GM21528 (cell line): ENCODE results near the gene STAM.
"Not testable (repeated sequence)": the region's sequence is repeated elsewhere in the genome, so short reads cannot be mapped to it uniquely, and the experiment has no call there.

ENCODE experiments used
- ATAC-seq: cut with Tn5 transposase; IDR thresholded peaks from one replicate; pipeline ENCODE4 v1.9.1; 2021; ENCODE audit warnings: mild to moderate bottlenecking, moderate library complexity; ENCODE audit not compliant: unreplicated experiment, low FRiP score

The STAM gene

DNA sequence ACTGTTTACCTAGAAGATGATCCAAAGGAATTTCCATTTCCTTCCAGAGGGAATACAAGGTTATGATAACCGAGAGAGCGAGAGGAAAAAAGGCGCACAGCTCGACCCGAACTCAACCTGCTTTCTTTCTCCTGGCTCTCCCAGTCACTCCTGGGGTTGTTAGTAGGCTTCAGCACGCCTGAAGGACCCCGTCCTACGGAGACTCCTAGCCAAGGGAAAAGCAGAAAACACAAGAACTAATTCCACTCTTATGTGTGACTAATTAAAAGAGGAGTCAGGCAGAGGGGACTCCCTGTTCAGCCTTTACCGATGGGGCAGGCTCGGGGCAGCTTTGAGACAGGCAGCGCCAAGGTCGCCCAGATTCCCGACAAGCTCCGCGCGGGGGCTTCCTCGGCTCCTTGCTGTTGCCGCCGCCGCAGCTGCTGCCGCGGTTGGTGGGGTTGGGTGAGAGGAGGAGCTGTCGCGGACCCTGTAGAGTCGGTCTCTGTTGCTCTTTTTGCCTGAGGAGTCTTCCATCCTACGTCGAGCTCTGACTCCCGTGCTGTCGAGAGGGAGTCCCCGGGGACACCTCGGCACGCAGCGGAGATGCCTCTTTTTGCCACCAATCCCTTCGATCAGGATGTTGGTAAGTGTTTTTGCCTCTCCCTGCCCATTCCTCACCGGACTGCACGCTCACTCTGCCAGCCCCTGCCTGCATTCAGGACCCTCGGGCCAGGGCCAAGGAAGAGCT lies at the start of gene STAM:
Gene STAM (plus strand): TSS at position 397 of the 730 bp plus-strand sequence. CDS start 189 bp downstream, at position 586.
- peak; percentile 93 for ATAC-seq

- no peak for ATAC-seq
Observed at GRCh38 chr10:17597386-17597785, 46.6 kb upstream of the STAM start.

- ATAC-seq, result no peak
Observed at GRCh38 chr10:17599089-17599488, 44.9 kb upstream of the STAM start.

DNA sequence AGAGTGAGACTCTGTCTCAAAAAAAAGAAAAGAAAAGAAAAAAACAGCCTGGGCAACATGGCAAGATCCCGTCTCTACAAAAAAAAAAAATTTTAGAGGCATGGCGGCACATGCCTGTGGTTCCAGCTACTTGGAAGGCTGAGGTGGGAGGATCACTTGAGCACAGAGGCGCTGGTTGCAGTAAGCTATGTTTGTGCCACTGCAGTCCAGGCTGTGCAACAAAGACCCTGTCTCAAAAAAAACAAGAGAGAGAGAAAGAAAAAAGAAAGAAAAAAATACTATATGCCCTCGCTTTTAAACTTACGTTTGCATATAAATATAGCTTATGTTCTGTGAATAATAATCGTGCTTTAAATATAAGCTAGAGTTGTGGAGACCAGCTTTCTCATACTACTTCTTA lies 38.0 kb upstream of the STAM start:
- no peak for ATAC-seq

GRCh38 chr10:17606547-17607040 lies 37.4 kb upstream of the STAM start:
- no peak for ATAC-seq

- ATAC-seq, result no peak
Observed at GRCh38 chr10:17607060-17607459, 36.9 kb upstream of the STAM start.

DNA sequence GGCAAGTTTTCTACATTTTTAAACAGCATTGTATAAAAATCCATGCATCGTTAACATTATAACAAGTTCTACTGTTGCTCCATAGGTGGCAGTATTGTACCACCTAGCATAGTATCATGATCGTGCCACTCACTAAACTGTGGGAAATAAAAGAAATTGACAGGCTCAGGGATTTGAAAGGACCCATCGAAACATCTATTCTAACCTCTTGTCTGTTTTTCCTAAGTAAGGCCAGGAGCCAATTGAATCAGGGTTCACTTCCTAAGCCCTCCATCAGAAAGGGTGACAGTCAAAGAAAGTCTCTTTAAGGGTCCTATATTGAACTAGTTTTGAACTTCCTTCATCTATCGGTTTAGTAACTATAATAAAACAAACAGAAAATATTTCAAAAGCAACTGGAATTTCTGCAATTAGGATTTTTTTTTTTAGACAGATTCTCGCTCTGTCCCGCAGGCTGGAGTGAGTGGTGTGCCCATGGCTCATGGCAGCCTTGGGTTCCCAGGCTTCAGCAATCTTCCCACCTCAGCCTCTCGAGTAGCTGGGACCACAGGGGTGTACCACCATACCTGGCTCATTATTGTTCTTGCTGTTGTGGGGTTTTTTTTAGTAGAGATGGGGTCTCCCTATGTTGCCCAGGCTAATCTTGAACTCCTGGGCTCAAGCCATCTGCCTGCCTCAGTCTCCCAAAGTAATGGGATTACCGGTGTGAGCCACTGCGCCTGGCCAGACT lies 36.2 kb upstream of the STAM start:
- ATAC-seq, result peak; percentile 79

GRCh38 chr10:17609523-17610079 lies 34.4 kb upstream of the STAM start:
- ATAC-seq, result no peak

GRCh38 chr10:17616403-17617030 lies 27.4 kb upstream of the STAM start:
- ATAC-seq, result peak; percentile 51

GRCh38 chr10:17617031-17617911 lies 26.7 kb upstream of the STAM start, which contains the start of gene HACD1:
HACD1 (minus strand) TSS chr10:17617374; CDS start chr10:17617339, 35 bp downstream.
- peak; percentile 70 for ATAC-seq

GRCh38 chr10:17622061-17622460 lies 21.9 kb upstream of the STAM start:
- no peak for ATAC-seq

- ATAC-seq, result no peak
Observed at GRCh38 chr10:17624996-17625395, 19.0 kb upstream of the STAM start.

GRCh38 chr10:17626656-17627055 lies 17.3 kb upstream of the STAM start:
- ATAC-seq, result no peak

- not testable (repeated sequence) for ATAC-seq
Observed at GRCh38 chr10:17632590-17632989, 11.4 kb upstream of the STAM start.

GRCh38 chr10:17633353-17633752 lies 10.6 kb upstream of the STAM start:
- no peak for ATAC-seq

DNA sequence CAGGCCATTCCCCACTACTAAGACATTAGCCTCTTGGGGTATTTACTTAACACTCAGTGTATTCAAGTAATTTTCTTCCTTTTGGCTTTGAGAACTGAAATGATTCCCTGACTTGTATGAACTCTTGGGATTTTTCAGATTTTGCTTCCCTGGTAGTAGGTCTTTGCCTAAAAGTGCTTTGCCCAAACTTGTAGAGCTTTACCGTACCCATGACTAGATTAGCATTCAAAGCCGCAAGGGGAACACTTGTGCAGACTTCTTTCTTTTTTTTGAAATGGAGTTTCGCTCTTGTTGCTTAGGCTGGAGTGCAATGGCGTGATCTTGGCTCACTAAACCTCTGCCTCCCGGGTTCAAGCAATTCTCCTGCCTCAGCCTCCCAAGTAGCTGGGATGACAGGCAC lies 6.1 kb upstream of the STAM start:
- ATAC-seq, result no peak

- no peak for ATAC-seq
Observed at GRCh38 chr10:17640331-17640816, 3.6 kb upstream of the STAM start.

- ATAC-seq, result peak; percentile 13
Observed at GRCh38 chr10:17643339-17643754, 604 bp upstream of the STAM start.

DNA sequence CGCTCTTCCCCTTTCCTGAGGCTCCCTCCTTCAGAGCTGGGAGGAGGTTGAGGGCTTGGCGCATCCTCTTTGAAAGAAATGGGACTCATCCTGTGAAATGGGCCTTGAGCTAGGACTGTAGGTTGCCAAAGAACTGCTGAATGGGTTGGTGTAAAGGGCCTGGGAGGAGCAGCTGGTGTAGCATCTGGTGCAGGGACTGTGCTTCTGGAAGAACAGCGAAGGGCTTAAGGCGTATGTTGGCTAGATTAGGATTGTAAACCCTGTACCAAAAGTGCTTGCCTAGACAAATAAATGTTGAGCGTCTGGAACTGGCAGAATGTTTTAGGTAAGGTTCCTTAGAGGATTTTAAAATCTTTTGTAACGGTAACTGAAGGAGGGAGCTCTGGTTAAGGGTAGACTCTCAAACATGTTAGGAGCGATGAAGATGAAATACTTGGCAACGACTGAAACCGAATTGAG lies 563 bp downstream of the STAM start:
- peak; percentile 47 for ATAC-seq
